HG03066 (cell line): ENCODE measurements around the gene TOX3.

ENCODE experiments used
- ATAC-seq: cut with Tn5 transposase; IDR thresholded peaks from one replicate; pipeline ENCODE4 v1.9.1; 2021; ENCODE audit warnings: low read depth; ENCODE audit not compliant: unreplicated experiment

The TOX3 gene

DNA sequence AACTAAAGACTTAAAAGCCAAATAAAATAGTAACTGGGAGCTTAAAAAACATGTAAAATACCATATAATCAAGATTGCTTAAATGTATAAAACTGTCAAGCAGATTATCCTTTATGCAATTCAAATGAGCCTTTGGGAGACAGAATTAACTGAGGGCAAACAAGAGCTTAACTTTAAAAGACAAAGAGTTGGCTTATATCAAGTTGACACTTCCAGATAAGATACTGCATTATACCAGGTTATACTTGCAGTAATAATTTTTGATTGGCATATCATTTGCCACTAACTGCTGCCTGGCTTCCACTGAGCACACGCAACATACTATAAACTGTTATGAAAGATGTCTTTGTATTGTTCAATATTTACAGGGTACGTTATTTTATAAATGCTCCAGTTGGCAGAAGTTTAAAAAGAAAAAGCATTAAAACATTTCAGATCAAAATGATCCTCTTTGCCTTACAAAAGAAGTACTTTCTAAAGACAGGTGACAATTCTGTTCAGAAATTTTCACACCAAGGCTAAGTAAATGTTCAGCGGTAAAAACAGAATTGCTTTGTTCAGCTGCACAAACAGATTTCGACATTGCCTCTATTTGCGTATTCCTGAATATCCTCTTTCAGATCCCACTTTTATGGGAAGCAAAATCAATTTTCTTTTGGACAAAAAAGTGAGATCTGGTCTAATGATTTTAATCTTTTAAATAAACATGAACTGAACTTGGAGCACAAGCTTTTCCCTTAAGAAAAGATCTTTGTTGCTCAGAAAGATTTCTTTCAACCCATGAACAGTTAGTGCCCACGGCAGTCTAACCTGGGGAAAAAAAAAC lies 50.7 kb downstream of the TOX3 start:
- no peak for ATAC-seq

DNA sequence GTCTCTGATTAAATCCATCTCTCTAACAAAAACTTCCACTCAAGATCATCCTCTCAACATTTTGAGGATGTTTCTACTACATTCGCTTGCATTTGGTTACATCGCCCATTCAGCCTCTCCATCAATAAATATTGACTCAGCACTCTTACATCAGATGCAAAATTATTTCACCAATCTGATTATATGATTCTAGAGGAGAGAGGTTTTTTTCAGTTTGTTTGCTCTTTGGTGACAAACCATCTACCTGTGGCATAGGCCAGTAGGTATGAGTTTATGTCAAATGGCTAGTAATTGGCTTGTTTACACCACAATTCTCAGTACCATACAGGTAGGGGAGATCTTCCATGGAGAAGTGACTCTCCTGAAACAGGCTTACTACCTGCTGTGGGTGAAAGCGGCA lies 52.3 kb downstream of the TOX3 start:
- no peak for ATAC-seq

DNA sequence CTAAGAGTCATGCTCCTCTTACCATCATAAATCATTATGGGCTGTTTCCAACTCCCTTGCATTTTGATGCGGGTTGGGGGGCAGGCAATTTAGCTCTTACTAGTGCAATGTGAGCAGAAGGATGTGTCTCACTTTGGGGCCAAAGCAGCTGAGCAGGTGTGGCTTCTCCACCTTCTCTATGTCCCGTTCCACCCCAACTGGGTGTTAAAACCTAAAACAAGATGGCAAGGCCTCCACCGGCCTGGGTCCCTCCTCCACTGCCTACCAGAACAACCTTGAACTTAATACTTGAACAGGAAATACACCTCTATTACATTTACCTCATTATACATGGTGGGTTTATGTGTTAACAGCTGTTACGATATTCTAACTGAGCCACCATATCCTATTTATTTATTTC lies 52.8 kb downstream of the TOX3 start:
- ATAC-seq = no peak

DNA sequence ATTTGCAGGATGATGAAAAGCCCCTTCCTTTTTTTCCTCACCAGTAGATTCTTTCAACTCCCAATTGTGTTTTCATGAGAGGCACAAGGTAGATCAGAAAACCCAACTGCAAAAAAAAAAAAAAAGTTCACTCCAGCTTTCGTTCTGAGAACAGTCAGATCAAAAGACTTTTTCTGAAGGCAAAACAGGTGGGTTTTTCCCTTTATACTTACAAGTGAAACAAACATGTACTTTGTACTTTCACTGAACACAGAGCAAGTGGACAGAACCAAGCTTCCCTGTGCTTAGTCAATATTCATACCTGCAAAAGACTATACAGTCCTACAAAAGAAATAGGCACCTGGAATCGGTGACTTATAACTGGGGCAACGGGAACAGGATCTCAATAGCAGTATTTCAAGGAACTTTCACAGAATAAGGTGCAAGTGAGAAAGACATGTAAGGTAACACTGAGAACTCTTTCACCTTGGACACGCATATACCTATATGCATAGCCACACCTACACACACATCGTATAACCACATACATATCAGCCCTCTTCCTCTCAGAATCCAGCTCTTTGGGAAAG lies 54.1 kb downstream of the TOX3 start:
- peak; percentile 74 for ATAC-seq

DNA sequence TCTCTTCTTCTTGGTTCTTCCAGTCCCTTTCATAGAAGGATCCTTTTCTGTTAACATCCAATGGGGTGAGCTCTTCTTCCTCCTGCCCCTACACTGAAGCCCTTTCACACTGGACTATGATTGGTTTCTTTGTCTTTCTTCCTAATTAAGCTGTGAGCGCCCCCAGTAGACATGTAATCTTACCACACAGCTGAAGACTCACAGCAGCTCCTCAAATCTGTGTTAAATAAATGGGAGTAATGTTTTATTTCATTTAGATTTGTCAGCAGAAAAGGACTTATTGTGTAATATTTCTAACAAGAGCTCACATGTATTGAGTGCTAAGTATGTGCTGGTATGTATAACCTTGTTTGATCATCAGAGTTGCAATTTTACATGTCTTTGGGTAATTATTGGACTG lies 55.7 kb downstream of the TOX3 start:
- ATAC-seq = no peak

DNA sequence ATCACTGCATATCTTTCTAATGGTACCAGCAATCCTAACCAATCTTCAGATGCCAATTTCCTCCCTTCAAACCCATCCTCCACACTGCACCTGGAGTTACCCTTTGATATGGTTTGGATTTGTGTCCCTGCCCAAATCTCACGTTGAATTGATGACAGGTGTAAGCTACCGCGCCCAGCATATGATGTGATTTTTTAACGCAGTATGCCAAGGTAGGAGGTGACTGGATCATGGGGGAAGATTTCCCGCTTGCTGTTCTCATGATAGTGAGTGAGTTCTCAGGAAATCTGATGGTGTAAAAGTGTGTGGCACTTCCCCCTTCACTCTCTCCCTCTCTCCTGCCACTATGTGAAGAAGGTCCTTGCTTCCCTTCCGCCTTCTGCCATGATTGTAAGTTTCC lies 57.0 kb downstream of the TOX3 start:
- ATAC-seq = no peak

DNA sequence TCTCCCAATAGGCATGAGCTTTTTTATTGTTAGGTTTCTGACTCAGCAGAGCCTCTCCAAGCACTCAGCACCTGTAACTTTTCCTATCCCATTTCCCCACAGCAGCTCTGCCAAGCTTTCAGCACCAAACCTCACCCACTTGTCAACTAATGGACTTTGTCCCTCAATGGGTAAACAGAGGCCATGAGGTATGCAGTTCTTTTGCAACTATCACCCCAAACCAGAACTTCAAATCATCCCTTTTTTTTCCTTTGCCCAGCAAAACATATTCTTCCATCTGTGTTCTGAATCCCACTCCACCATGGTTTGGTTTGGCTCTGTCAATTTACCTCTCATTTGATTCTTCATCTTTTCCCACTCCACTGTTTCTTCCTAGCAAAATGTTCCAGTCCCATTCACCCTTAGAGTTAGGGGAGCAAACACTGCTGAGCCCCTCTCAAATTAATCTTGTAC lies 58.1 kb downstream of the TOX3 start:
- no peak for ATAC-seq

DNA sequence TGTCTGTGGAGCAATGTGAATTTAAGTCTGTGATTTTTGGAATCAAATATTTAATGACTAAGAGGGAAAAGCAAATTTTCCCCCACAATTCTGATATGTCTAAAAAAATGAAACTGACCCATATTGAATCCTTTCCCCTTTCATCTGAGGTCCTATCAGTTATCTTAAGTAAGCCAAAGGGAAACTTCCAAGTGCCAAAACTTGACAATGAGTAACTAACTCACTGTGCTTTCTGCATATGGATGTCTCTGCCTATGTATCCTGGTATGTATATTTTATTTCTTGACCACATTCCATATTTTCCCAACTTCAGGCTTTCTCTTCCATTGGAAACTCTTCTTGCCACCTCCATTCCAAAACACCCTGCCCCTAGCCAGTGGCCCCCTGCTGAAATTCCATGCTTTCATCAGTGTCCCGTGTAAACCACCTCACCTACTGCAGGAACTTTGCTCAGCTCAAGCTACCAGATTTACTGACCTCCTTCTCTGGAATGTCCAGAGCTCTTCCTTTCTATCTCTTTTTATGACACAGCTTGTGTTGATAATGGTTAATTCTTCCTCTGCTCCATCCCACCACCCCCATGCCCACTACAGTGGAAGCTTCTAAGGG lies 59.0 kb downstream of the TOX3 start:
- no peak for ATAC-seq

DNA sequence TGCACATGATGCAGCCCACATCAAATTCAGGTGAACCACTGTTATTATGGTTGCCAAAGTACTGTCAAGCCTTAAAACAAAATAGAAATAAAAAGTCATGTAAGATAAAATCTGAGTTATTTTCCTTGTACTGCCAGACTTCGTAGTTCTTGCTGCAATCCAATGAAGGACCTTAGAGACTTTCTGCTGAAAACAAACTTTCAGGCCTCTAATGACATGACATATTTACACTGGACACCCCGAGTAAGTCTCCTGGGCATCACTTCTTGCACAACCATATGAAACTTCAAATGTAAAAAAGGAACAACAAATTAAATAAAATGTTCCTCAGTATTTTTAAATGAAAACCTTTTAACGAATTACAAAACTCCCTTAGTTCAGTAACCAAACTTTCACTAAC lies 66.7 kb downstream of the TOX3 start:
- no peak for ATAC-seq

DNA sequence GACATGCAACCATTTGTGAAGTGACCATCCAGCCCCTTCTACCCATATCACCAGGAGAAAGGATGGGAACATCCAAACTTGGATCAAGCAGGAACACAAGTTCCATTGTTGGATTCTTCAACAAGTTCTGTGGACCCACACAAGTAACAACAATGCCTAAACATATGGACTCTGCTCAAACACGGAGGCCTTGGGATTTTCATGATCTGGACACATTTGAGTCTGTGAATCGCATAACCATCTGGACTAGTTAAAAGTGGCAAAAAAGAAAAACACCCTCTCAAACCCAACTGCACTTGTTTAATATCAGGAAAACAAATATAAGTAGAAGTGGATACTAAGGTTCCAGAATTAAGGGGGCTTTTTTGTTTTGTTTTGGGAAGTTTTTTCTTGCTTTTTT lies 70.8 kb downstream of the TOX3 start:
- no peak for ATAC-seq

DNA sequence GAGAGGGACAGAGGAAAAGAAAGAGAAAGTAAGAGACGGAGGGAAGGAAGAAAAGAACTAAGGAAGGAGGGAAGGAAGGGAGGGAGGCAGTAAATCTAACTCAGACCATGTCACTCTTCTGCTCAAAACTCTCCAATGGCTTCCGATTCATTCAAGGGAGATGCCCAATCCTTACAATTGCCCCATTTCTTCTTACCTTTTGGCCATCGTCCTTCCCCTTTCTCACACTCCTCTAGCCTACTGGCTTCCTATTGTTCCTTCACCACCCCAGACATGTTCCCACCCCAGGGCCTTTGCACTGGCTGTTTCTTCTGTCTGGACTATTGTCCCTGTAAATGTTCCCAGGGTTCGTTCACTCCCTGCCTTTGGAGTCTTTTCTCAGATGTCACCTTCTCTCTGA lies 72.3 kb downstream of the TOX3 start:
- no peak for ATAC-seq

DNA sequence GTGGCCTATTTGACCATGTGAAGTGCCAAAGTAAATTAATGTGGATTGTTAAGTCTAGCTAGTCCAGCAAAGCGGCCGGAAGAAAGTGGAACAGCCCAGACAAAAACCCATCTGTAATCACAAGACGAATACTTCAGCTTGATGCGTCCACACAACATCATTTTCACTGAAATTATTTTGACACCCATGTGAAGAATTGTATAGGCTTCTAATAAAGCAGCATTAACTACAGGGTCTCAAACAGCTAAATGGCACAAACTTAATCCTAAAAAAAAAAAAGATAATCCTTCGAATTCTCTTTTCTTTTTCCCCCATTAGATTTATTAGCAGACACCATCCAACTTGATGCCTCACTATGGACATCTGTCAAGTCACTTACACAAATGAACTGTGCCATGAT lies 73.8 kb downstream of the TOX3 start:
- no peak for ATAC-seq

DNA sequence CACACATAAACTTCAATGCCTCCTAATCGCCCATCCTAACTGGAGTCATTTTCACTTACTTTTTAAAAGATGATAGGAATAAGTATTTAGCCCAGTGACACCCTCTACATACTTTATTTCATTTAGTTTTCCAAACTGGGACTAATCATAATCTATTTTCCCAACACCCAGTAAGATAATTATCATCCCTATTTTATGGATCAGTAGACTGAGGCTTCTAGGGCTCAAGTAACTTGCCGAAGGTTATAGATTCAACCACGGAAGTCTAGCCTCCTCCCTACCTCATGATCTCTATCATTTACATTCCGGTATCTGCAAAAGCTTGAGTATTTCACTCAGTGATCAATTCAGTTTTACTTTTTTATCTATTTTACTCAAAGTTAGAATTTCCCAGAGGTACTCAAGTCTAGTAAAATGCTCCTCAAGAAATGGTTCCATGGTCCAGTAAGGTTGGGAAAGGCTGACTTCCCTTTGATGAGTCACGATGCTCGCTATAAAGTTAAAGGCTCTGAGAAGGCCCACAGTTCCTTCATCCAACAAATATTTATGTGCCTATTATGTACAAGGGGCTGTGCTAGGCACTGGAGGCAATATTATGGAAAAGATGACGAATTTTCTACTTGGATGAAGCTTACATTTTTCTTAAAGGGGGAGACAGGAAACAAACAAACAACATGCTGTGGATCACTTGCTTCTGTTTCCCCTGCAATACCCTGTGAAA lies 75.1 kb downstream of the TOX3 start:
- no peak for ATAC-seq

DNA sequence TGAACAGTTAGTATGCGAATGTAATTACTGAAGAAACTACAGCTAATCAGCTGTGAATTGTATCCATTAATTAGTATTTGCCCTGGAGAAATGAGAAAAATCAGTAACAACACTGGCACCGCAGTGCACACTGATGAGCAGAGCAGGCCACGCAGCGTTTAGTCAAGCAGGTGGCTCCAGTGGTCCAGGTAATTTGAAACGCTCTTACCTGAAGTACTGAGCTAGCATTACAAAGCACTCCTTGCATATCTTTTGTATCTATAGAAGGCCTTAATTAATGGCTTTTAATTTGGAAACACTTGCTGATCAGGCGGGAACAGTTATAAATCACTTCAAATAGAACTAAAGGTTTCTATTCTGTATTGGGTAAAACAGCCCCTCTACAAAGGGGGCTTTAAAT lies 76.4 kb downstream of the TOX3 start:
- ATAC-seq = no peak

DNA sequence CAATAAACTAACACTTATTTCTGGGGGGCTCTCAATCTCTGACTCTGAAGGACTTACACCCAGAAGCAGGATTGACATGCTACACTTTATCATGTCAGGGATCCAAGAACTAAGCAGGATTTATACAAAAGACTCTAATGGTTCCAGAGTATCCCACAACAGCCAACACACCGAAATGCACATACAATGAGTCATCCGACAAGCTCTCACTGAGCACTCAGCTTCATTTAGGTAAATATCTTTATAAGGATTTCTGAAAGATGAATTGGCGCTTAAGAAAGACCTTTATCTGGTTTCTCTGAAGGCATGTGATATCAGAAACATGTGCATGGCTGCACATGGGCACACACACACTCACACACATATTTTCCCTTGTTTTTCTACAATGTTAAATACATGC lies 77.2 kb downstream of the TOX3 start:
- ATAC-seq = no peak

DNA sequence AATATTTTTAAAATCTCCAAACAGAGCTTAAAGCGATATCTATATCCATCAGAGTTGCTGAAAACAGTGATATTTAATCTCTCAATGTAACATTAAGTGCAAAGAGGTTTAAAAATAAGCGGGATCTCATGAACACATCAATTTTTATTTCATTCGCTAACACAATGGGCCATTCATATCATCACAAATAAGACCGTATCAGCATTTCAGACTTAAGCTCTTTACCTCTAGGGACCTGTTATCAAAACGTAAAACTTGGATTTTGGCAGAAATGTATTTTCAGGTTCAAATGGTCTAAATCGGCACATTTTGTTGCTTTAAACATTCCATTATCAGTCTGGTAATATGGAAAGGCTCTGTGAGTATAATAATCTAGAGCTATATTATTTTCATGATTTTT lies 77.9 kb downstream of the TOX3 start:
- no peak for ATAC-seq

DNA sequence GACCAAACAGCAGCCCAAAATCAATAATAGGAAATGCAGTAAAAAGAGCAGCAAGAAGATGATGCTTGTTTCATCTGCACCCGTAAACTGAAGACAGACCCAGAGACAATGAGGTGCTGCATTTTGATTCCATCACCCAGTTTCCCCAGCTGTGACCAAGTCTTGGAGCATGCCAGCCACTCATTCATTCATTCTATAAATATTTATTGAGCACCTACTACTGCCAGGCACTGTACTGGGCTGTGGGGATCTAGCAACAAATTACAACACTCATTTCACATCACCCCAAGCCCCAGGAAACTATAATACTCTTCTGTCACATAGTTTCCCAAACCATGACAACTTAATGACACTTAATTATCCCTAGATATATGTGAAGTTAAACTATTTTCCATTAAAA lies 79.2 kb downstream of the TOX3 start:
- no peak for ATAC-seq

DNA sequence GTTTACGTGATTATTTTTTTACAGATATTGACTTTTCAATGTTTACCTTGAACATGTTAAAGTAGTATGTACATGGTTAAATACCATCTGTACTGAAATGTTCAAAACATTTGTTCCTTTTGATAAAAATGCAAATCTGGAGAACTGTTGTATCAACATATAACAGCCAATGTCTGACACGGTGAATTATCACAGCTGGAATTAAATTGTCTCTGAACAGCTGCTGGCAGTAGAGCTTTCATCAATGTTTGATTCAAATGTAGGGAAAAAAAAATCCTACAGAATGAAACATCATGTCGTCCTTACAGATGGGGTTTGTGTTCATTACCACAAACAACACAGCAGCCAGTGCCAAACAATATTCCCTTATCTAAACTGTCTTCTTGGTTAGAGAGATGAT lies 79.9 kb downstream of the TOX3 start:
- no peak for ATAC-seq

DNA sequence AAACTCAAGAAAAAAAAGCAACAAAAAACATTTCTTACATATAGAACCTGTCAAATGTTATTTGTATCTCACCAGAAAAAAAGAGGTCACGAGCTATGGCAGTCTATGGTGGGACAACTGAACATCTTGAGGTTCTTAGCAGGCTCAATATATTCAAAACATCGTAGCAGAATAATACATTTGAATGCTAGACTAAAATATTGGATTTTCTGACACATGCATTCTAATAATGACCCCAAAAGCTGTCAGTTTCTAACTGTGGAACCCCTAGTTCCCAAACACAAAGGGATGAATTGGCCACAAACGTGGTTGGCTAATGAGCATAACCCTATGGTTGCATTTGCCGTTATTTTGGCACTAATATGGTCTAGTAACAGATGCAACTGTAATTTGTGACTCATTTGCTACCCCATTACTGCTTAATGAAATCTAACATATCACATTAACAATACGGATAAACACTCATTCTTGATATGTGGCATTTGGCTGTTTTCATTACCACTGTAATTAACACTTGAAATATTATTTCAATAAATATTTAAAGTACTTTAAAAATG lies 81.2 kb downstream of the TOX3 start:
- ATAC-seq = no peak

DNA sequence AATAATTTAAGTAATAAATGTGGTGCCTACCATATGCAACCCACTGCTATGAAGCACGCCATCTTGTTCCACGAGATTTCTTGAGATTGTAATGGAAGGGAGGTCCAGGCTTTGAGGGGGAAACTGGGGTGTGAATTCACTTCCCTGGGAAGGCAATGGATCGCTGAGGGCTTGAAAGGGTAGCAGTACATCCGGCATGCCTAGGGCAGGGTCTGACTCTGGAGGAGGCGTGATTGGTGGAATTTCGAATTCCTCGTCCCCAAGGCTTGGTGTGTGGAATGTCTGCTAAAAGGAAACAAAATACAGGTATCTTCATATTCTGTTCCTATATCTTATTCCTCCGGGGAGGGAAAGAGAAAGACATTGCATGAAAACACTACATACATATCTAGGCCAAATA lies 83.0 kb downstream of the TOX3 start:
- ATAC-seq = no peak

DNA sequence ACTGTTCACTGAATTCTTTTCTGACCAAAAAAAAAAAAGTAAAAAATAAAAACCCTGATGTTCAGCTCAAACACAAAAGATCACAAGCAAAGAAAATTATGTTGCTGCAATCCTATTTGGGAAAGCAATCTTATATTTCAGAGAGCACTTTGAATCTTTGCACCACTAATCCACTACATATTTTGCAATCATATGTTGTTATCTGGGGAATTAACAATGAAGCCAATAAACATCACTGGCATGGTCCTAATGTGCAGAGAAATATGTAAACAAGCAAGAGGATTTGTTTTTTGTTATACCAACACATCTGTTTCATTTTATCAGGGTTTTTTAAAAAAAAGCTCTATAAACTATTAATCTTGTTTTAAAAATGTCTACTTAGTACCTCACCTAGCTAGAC lies 84.1 kb downstream of the TOX3 start:
- ATAC-seq = no peak
